ENCODE results near the gene SAMD4A.
"Not testable (repeated sequence)": the region's sequence is repeated elsewhere in the genome, so short reads cannot be mapped to it uniquely, and the experiment has no call there.

The SAMD4A gene

GRCh38 chr14:54597795-54598443, 31.0 kb downstream of the SAMD4A start:
- DNase-seq: no peak

- no peak for DNase-seq
Measured at GRCh38 chr14:54599966-54600716, 33.2 kb downstream of the SAMD4A start.

- no peak for DNase-seq
Measured at GRCh38 chr14:54600717-54601109, 33.8 kb downstream of the SAMD4A start.

- no peak for DNase-seq
Measured at GRCh38 chr14:54603362-54603761, 36.4 kb downstream of the SAMD4A start.

- DNase-seq: no peak
Measured at GRCh38 chr14:54606178-54606577, 39.2 kb downstream of the SAMD4A start.

- DNase-seq: no peak
Measured at GRCh38 chr14:54606631-54607133, 39.8 kb downstream of the SAMD4A start.

GRCh38 chr14:54609576-54609975, 42.6 kb downstream of the SAMD4A start:
- no peak for DNase-seq

GRCh38 chr14:54610051-54610977, 43.4 kb downstream of the SAMD4A start:
- no peak for DNase-seq

GRCh38 chr14:54614296-54614695, 47.4 kb downstream of the SAMD4A start:
- DNase-seq: no peak

- no peak for DNase-seq
Measured at GRCh38 chr14:54617467-54617866, 50.5 kb downstream of the SAMD4A start.

- DNase-seq: no peak
Measured at GRCh38 chr14:54621686-54622085, 54.8 kb downstream of the SAMD4A start.

- DNase-seq: no peak
Measured at GRCh38 chr14:54622192-54622958, 55.4 kb downstream of the SAMD4A start.

- no peak for DNase-seq
Measured at GRCh38 chr14:54623279-54624004, 56.5 kb downstream of the SAMD4A start.

- not testable (repeated sequence) for DNase-seq
Measured at GRCh38 chr14:54624005-54624358, 57.1 kb downstream of the SAMD4A start.

- no peak for DNase-seq
Measured at GRCh38 chr14:54625112-54625511, 58.2 kb downstream of the SAMD4A start.

- no peak for DNase-seq
Measured at GRCh38 chr14:54627219-54627539, 60.3 kb downstream of the SAMD4A start.

GRCh38 chr14:54627540-54628363, 60.8 kb downstream of the SAMD4A start:
- no peak for DNase-seq

- DNase-seq: no peak
Measured at GRCh38 chr14:54629183-54629582, 62.3 kb downstream of the SAMD4A start.

GRCh38 chr14:54629635-54630360, 62.9 kb downstream of the SAMD4A start:
- no peak for DNase-seq

GRCh38 chr14:54631016-54631415, 64.1 kb downstream of the SAMD4A start:
- no peak for DNase-seq
